Neuron (in vitro differentiated cells): ENCODE results near the gene APCDD1.

ENCODE experiments used
- H2AFZ ChIP-seq: one replicate; pipeline ENCODE4 v1.6.1; 2013; ENCODE audit warnings: low read depth, mild to moderate bottlenecking, inconsistent platforms, low read length, moderate library complexity
- H3K27me3 ChIP-seq: one replicate; pipeline ENCODE4 v1.6.1; 2013; ENCODE audit warnings: low read length; ENCODE audit not compliant: insufficient read depth
- H3K36me3 ChIP-seq: one replicate; pipeline ENCODE4 v1.6.1; 2013; ENCODE audit warnings: low read length; ENCODE audit not compliant: insufficient read depth
- H3K4me1 ChIP-seq: one replicate; pipeline ENCODE4 v1.6.1; 2013; ENCODE audit warnings: low read length; ENCODE audit not compliant: insufficient read depth
- H3K4me3 ChIP-seq: 2 replicates; pipeline ENCODE4 v1.5.1; 2013; ENCODE audit warnings: mild to moderate bottlenecking, low read length, moderate library complexity
- H3K9me3 ChIP-seq: one replicate; pipeline ENCODE4 v1.6.1; 2013; ENCODE audit warnings: low read length

Gene APCDD1

DNA sequence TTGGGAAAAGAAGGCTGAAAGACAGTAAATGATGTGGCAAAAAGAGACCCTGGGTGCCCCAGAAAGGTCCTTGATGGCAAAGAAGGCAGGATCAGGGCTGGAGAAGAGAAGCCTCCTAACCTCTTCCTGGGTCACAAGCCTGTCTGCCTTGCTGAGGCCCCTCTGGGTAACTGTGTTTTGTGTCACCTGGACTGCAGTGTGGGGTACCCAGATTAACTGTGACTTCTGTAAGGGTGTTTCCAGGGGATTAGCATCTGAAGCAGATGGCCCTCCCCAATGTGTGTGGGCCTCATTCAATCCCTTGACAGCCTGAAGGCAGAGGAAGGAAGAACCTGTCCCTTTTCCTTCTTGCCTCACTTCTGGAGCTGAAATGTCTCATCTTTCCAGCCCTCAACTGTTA, 35.6 kb upstream of the APCDD1 start:
- Histone ChIP-seq H3K36me3 (no peaks in the 10 kb centered on the region), H3K4me1 (peaks cover 12% of the 10 kb centered on the region), H3K9me3 (peaks cover 8% of the 10 kb centered on the region)

DNA sequence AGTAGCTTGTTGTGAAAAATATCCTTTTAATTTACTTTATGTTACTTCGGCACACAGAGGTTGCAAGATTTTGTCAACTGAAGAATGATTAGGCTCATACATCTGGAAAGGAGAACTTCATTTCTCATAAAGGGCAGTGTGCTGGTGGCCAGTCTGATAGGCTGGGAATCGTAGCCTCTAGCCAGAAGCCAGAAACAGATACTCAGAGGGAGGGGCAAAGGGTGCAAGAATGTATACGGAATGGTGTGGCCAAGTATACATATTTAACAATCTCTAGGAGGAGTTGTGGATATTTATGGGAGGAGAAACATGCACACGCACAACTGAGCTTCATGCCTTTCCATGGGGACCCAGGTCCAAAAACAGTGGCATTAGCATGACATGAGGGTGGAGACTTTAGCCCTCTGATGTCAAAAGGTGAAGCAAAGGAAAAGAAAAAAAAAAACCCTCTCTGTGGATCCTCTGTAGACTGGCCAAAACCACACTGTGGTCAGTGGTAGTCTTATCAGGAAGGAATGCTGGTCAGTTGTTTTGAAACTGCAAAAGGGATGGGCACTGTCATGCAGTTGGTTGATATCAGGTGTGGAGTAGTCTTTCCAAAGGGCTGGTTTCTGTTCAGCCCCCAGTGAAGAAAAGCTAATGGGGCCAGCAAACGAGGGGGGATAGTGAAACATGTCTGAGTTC, 34.9 kb upstream of the APCDD1 start:
- no peak overlapping the region for H3K4me3 ChIP-seq
- no peak overlapping the region for H2AFZ ChIP-seq
- peaks cover 8% of the 10 kb centered on the region for H3K9me3 ChIP-seq
- no peaks in the 10 kb centered on the region for H3K36me3 ChIP-seq
- no peaks in the 10 kb centered on the region for H3K27me3 ChIP-seq
- peaks cover 12% of the 10 kb centered on the region for H3K4me1 ChIP-seq

More for the DNA sequence above, 35.6 kb upstream of the APCDD1 start:
- no peak overlapping the region for H3K4me3 ChIP-seq
- no peaks in the 10 kb centered on the region for H3K27me3 ChIP-seq
- H2AFZ ChIP-seq: no peak overlapping the region

DNA sequence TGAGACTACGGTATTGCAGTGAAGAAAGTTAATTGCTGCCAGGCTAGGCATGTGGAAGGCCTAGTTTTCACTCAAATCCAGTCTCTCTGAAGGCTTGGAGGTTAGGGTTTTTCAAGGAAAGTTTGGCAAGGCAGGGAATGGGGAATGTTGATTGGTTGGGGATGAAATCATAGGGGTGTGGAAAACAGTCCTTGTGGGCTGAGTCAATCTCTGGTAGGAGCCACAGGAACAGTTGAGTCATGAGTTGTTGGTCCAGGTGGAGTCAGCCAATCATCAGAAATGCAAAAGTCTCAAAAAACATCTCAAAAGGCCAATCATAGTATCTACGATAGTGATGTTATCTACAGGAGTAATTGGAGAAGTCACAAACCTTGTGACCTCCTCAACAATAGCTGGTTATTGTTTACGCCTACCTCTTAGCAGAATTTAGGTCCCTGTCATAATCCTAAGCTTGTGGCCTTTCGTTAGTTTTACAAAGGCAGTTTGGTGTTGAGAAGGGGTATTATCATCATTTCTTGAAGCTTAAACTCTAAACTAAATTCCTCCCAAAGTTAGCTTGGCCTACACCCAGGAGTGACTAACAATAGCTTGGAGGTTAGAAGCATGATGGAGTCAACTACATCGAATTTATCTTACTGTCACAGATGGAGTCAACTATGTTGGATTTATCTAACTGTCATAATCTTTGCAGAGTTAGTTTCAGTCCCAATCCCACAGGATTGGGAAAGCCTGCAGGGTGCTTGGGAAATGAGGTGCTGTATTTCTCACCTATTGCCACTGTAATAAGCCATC, 33.7 kb upstream of the APCDD1 start:
- Histone ChIP-seq H3K27me3 (no peaks in the 10 kb centered on the region), H3K4me3 (no peak overlapping the region), H2AFZ (no peak overlapping the region), H3K9me3 (peaks cover 8% of the 10 kb centered on the region), H3K4me1 (peaks cover 5% of the 10 kb centered on the region), H3K36me3 (no peaks in the 10 kb centered on the region)

DNA sequence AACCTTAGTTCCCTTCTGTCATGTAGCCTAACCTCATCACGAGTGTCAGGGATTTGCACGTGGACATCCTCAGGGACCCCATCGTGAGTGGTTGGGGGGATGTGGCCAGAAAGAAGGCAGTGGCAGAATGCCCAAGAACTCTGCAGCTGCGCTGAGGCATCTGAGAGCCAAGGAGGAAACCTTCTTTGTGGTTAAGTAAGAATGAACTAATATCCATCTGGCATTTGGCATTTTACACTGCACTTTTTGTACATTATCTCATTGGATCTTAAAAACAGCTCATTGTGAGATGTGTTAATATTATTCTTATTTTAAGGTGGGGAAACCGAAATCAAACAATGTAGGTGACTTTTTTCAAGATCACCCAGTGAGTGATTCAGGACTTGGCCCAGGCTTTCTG, 32.6 kb upstream of the APCDD1 start:
- Histone ChIP-seq H3K4me1 (no peaks in the 10 kb centered on the region), H3K4me3 (no peak overlapping the region), H3K27me3 (no peaks in the 10 kb centered on the region), H2AFZ (no peak overlapping the region), H3K9me3 (peaks cover 8% of the 10 kb centered on the region), H3K36me3 (no peaks in the 10 kb centered on the region)

DNA sequence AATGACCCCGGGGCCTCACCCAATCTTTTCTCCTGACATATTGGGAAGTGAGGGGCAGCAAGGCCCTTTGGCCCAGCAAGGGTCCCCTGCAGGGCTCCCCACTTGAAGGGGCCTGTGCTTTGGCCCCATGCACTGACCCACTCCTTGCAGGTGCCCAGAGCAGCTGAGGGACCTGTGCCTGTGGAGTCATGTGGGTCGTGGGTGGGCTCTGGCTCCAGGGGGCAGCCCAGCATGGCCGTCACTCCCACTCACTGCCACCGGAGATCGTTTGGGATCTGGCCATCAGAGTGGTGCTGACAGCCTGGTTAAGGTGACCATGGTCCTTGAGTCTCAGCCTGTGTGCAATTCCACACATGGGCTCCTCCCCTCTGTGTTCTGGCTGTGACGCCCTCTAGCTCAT, 31.7 kb upstream of the APCDD1 start:
- Histone ChIP-seq H3K36me3 (no peaks in the 10 kb centered on the region), H2AFZ (no peak overlapping the region), H3K4me1 (no peaks in the 10 kb centered on the region), H3K4me3 (no peak overlapping the region), H3K27me3 (no peaks in the 10 kb centered on the region), H3K9me3 (peaks cover 8% of the 10 kb centered on the region)

DNA sequence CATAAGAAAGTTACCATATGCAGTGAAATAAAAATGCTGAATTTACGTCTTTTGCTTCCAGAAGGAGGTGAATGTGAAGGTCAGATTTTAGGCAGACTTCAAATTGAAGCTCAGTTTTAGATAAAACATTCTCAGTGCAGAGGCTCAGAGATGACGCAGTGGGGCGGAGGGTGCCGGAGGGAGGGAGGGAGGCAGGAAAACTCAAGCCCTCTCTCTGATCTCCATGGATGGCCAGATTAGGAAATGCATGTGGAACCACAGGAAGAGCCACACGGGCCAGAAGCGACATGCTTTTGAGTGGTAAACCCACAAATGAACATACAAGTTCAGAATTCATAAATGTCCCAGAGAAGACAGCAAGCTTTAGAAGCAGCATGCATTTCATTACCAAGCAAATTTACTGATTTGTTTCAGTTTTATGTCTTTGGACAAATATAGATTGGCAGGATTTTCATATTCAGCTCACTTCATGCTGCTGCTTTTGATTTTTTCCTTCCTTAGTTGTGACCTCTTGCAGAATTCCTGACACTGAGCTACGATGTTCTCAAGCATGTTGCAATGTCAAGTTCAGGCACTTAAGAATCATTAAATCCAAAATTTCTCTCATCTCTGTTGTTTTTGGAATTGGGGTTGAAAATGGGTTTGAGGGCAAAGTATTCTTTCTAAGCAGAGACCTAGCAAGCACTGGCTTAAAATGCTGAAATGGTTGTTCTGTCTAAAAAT, 29.7 kb upstream of the APCDD1 start:
- H3K36me3 ChIP-seq: no peaks in the 10 kb centered on the region
- H3K9me3 ChIP-seq: peaks cover 5% of the 10 kb centered on the region
- H3K4me3 ChIP-seq: no peak overlapping the region
- H2AFZ ChIP-seq: no peak overlapping the region
- no peaks in the 10 kb centered on the region for H3K4me1 ChIP-seq
- H3K27me3 ChIP-seq: no peaks in the 10 kb centered on the region

DNA sequence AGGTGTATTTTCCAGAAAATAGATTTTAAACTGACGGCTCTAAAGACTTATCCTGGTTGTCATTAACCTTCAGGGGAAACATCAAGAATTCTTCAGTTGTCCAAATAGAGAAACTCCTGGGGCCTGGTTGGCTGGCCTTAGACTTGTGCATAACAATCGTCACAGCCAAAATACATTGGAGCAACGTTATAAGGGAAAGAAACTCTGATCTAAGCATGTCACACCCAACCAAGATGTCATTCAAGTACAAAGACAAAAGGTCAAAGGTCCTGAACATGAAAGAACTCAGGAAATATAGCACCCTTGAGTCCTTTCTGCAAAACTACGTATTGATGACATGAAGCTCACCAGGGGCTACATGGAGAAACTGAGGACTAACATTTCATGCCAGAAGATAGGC, 23.8 kb upstream of the APCDD1 start:
- Histone ChIP-seq H3K4me3 (no peak overlapping the region), H3K9me3 (no peaks in the 10 kb centered on the region), H3K36me3 (no peaks in the 10 kb centered on the region), H3K27me3 (no peaks in the 10 kb centered on the region), H3K4me1 (no peaks in the 10 kb centered on the region), H2AFZ (no peak overlapping the region)

DNA sequence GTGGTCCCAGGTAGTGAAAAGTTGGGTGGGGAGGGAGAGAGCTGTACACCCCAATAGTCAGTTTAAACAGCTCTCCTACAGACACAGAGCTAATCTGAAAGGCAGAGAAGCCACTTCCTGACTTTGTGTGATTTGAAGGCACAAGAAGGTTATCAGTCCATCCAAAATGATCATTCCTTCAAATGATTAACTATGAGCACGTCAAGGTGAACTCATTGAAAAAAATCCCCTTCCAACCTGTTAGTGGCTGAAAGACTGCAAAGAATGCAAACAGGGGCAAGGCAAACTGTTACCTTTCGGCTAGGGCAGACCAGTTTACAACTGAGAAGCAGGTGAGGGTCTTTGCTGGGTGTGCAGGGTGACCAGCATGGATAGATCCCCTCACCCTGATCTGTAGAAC, 22.8 kb upstream of the APCDD1 start:
- no peak overlapping the region for H3K4me3 ChIP-seq
- no peaks in the 10 kb centered on the region for H3K4me1 ChIP-seq
- H3K9me3 ChIP-seq: no peaks in the 10 kb centered on the region
- H3K27me3 ChIP-seq: no peaks in the 10 kb centered on the region
- H2AFZ ChIP-seq: no peak overlapping the region
- H3K36me3 ChIP-seq: no peaks in the 10 kb centered on the region

DNA sequence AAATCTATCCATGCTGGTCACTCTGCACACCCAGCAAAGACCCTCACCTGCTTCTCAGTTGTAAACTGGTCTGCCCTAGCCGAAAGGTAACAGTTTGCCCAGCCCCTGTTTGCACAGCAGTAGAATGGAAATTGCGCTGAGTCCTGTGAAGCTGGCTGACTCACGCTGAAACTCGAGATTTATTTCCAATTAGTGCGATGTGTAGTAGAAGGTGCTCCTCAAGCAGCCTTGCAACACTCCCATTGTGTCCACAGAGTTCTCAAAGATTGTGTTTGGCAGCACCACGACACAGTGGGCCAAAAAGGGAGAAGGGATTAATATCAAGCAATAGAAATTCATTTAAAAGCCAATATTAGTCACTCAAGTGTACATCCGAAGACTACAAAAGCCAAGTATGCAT, 21.7 kb upstream of the APCDD1 start:
- no peaks in the 10 kb centered on the region for H3K27me3 ChIP-seq
- no peaks in the 10 kb centered on the region for H3K9me3 ChIP-seq
- no peaks in the 10 kb centered on the region for H3K4me1 ChIP-seq
- no peak overlapping the region for H3K4me3 ChIP-seq
- no peak overlapping the region for H2AFZ ChIP-seq
- no peaks in the 10 kb centered on the region for H3K36me3 ChIP-seq

DNA sequence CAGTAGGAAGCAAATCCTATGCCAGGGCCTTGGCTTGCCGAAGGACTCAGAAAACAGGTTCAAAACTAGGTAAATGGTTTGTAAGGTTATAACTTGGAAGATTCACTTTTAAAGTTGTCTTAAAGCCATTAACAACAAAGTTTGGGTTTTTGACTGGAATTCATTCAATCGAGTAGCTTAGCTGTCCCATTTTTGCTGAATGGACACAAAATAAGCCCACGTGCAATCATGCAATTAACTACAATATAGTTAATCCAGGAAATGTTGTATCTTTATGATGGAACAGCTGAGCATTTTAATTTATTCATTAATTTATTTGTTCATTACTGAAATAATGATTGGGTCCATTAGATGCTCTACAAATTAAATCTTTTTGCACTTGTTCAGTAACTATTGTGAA, 18.3 kb upstream of the APCDD1 start:
- Histone ChIP-seq H3K4me3 (no peak overlapping the region), H3K36me3 (no peaks in the 10 kb centered on the region)

DNA sequence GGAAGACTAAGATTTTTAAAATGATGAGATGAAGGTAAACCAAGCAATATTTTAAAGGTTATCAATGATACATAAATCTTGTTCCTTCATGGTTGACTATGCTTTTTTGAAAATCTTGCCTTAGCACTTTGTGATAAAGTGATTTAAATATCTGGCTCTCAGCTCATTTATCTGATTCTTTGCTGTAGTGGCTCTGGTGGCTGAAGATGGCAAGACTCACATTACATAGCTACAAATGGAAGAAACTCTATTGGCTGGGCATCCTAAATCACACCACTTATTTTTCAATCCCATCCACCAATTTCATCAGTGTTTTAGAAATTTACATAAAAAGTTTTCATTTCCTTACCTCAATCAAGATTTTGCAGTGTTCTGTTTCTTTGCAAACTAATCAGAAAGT, 16.6 kb upstream of the APCDD1 start:
- Histone ChIP-seq H3K27me3 (no peaks in the 10 kb centered on the region), H3K9me3 (no peaks in the 10 kb centered on the region), H2AFZ (no peak overlapping the region), H3K4me1 (peaks cover 3% of the 10 kb centered on the region), H3K4me3 (no peak overlapping the region), H3K36me3 (no peaks in the 10 kb centered on the region)

More for the DNA sequence above, 18.3 kb upstream of the APCDD1 start:
- Histone ChIP-seq H3K4me1 (no peaks in the 10 kb centered on the region), H3K27me3 (no peaks in the 10 kb centered on the region), H2AFZ (no peak overlapping the region), H3K9me3 (no peaks in the 10 kb centered on the region)

DNA sequence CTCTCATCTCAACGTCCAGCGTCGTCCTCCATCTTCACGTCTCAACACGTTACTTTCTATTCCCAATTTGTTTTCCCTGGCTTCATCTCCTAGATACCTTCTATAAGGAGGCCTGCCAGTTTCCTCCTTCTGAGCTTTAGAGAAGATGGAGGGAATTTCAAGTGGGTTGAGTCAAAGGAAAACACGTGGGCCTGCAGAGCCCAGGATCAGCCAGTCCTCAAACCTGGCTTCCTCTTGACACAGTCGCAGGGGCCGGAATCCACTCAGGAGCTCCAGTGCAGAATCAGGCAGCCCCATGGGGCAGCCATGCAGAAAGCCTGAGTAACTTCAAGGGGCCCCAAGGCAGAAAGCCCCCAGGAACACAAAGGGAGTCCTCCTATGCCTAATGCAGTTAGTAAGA, 14.5 kb upstream of the APCDD1 start:
- Histone ChIP-seq H3K4me1 (peaks cover 3% of the 10 kb centered on the region), H3K9me3 (no peaks in the 10 kb centered on the region), H3K27me3 (no peaks in the 10 kb centered on the region), H3K36me3 (no peaks in the 10 kb centered on the region), H2AFZ (no peak overlapping the region), H3K4me3 (no peak overlapping the region)

DNA sequence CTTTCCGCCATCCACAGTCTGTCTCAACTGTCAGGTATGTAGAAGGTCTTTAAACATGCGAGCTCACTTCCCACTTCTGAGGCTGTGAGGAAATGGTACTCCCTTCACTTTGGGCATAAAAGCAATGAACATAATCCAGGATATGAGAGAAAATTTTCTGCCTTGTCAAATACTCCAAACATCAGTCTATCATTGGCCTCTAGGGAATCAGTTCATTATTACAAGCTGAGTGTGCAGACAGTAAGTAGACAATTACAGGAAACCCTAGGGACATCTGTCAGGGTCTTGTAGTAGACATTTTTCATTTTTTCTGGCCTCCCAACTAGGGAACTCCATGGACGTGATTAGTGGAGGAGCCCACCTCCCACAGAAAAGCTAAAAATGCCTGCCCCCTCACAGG, 13.6 kb upstream of the APCDD1 start:
- Histone ChIP-seq H3K27me3 (no peaks in the 10 kb centered on the region), H3K36me3 (no peaks in the 10 kb centered on the region), H3K4me3 (no peak overlapping the region), H2AFZ (no peak overlapping the region), H3K9me3 (no peaks in the 10 kb centered on the region), H3K4me1 (peaks cover 3% of the 10 kb centered on the region)
